Measurements from ENCODE around the gene FAM118A. TPM values are rescaled to one million over a fixed set of nuclear protein-coding genes. Genes with fewer than 3 reads are reported as not detected.
A peak's percentile ranks its signal among the peaks of the same experiment; 100 is the strongest.
"Not testable (repeated sequence)": the region's sequence is repeated elsewhere in the genome, so short reads cannot be mapped to it uniquely, and the experiment has no call there.

FAM118A gene
- total RNA-seq, 1 experiment from 2014 or later = 10.1 TPM

DNA sequence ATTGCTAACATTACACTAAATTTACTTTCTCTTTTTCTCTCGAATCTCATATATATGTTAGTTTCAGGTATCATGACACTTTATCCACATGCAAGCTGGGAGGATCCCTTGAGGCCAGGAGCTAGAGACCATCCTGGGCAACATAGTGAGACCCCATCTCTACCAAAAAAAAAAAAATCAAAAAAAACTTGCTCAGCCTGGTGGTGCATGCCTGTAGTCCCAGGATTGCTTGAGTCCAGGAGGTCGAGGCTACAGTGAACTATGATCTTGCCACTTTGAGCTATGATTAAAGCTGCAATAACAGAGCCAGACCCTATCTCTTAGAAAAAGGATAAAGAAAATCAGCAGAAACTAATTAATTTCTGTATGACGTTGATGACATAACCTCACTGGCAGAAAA, 28.7 kb upstream of the FAM118A start:
- no peak for DNase-seq (ENCODE audit: low read depth)

DNA sequence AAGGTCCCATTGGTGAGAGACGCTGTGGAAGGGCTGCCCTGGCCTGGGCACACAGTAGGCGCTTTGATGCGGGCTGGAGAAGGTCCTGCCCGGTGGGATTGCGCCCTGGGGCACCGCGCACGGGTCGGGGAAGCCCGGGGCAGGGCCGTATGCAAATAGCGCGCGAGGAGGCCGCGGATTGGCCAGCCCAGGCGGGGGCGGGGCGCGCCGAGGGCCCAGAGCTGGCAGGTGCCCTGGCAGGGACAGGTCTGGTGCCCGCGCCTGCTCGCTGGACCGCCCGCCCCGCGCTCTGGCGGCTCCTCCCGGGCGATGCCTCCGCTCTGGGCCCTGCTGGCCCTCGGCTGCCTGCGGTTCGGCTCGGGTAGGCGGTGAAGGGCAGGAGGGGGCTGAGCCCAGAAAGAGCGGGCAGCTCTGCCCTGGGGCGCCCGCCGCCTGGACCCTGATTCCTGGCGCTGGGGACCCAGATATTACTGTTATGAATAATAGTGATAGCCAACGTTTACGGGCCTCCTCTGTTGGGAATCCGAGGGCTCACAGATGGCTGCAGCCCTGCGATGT, 24.9 kb upstream of the FAM118A start, which contains the start of gene UPK3A:
Gene UPK3A (plus strand): TSS at position 245 of the 558 bp plus-strand sequence. CDS start 65 bp downstream, at position 310.
- DNase-seq (ENCODE audit: low read depth) = peak; percentile 70

DNA sequence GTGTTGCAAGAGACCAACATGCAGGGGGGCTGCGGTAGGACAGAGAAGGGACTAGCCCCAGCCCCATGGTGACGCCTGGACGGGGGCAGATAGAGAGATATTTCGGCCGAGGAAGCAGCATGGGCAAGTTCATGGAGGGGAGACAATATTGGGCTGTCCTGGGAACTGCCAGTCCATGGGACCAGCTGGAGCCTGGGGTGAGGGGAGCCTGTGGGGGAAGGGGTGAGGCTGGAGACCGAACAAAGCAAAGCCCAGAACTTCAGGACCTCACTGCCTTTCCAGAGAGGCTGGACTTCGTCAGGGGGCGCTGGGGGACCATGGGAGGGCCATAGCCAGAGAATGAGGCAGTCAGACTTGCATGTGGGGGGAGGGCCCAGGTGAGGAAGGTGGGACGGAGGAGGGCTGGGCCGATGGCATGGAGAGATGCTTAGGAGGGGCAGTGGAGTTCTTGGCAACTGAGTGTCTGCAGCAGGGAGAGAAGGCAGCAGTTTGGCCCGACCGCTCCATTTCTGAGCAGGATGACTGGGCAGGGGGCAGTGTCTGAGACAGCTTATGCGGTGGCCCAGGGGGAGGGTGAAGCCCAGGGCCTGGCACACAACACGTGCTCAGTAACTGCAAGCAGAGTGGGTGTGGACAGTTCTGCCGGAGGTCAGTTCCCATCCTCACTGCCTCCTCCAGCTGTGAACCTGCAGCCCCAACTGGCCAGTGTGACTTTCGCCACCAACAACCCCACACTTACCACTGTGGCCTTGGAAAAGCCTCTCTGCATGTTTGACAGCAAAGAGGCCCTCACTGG, 24.3 kb upstream of the FAM118A start:
- no peak for DNase-seq (ENCODE audit: low read depth)

DNA sequence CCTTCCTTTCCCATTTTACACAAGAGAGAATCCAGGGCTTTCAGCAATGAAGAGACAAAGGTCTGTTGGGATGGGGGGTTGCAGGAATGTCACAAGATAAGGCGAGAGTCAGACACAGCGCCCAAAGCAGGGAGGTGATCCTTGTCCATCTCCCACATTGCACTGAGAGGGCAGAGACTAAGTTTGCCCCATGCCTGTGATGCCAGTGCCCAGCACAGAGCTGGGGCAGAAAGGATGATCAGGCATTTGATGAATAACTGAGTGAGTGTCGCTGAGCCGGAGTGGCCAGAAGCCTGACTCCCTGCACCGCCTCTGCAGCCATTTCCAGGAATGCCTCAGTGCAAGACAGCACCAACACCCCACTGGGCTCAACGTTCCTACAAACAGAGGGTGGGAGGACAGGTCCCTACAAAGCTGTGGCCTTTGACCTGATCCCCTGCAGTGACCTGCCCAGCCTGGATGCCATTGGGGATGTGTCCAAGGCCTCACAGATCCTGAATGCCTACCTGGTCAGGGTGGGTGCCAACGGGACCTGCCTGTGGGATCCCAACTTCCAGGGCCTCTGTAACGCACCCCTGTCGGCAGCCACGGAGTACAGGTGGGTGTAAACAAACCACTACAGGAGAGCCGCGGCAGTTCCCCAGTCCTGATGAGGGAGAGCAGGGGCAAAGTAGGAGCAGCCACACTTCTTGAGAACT, 22.7 kb upstream of the FAM118A start:
- DNase-seq (ENCODE audit: low read depth) = no peak

DNA sequence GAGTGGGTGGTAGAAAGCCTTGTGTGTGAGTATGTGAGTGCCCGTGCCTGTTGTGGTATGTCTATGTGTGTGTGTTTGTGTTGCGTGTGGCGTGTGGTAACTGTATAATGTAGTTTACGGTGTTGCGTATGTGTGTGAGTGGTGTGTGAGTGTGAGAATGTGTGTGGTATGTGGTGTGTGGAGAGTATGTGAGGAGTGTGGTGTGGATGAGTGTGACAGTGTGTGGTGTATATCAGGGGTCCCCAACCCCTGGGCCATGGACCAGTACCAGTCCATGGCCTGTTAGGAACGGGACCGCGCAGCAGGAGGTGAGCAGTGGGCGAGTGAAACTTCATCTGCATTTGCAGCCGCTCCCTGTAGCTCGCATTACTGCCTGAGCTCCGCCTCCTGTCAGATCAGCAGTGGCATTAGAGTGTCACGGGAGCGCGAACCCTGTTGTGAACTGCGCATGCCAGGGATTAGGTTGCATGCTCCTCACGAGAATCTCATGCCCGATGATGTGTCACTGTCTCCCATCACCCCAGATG, 19.3 kb upstream of the FAM118A start:
- peak; percentile 75 for DNase-seq (ENCODE audit: low read depth)

DNA sequence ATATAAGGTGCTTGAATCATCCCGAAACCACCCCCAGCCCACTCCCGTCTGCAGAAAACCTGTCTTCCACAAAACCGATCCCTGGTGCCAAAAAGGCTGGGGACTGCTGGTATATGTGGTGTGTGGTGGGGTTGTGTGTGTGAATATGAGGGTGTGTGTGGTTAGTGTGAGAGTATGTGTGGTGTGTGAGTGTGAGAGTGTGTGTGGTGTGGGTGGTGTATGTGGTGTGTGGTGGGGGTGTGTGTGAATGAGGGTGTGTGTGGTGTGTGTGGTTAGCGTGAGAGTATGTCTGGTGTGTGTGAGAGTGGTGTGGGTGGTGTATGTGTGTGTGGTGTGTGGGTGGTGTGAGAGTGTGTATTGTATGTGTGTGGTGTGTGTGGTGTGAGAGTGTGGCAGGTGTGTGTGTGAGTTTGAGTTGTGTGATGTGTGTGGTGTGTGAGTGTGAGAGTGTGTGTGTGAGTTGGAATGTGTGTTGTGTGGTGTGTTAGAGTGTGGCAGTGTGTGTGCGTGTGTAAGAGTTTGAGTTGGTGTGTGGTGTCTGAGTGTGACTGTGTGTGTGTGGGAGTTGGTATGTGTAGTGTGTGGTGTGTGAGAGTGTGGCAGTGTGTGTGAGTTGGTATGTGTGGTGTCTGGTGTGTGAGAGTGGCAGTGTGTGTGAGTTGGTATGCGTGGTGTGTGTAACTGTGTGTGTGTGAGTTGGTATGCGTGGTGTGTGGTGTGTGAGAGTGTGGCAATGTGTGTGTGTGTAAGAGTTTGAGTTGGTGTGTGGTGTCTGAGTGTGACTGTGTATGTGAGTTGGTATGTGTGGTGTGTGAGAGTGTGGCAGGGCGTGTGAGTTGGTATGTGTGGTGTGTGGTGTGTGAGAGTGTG, 18.4 kb upstream of the FAM118A start:
- no peak for DNase-seq (ENCODE audit: low read depth)

DNA sequence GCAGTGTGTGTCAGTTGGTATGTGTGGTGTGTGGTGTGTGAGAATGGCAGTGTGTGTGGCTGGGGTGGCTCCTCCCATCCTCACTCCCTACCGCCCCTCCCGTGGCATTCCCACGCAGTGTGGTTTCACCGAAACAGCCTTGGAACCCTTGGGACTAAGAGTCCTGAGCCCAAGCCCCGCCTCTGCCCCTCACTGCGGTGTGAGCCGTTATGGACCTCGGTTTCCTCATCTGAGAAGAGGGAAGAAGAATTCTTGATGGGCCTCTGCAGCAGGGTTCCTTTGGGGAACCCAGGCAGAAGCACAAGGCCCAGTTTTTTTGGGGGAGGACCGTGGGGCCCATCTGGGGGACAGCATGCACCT, 17.8 kb upstream of the FAM118A start:
- no peak for DNase-seq (ENCODE audit: low read depth)

DNA sequence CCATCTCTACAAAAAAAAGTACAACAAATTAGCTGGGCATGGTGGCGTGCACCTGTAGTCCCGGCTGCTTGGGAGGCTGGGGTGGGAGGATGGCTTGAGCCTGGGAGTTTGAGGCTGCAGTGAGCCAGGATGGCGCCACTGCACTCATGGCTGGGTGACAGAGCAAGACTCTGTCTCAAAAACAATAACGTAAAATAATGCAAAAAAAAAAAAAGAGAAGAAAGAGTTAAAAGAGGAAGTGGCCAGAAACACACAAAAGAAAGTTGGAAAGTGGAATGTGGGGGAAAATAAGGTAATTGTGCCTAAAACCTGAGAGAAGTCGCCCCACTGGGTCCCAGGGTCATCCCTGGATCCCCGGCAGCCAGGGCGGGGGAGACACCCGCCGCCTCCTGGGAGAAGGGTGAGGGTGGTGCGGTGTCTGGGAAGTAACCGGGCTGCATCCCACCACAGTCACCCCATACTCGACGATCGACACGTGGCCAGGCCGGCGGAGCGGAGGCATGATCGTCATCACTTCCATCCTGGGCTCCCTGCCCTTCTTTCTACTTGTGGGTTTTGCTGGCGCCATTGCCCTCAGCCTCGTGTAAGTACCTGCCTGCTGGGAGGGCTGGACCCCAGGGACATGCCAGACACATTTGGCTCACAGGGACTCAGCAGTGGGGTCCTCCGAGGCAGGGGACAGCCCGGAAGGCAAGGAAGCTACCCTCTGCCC, 16.8 kb upstream of the FAM118A start:
- DNase-seq (ENCODE audit: low read depth) = no peak

DNA sequence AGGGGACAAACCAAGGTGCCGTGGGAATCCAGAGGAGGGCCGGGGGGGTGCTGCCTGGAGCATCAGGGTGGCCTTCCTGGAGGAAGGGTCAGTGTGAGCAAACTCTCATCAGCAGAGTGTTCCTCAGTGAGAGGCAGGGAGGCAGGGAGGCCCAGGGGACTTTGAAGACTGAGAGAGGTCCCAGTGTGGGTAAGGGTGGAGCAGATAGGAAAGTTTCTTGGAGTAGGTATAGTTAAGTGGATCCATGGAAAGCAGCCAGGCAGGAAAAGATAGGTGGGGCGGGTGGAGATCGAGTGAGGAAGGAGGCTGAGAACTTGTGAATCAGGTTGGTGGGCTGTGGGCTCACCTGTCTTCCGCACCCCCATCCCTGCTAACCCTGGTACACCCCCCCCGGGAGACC, 15.7 kb upstream of the FAM118A start:
- no peak for DNase-seq (ENCODE audit: low read depth)

DNA sequence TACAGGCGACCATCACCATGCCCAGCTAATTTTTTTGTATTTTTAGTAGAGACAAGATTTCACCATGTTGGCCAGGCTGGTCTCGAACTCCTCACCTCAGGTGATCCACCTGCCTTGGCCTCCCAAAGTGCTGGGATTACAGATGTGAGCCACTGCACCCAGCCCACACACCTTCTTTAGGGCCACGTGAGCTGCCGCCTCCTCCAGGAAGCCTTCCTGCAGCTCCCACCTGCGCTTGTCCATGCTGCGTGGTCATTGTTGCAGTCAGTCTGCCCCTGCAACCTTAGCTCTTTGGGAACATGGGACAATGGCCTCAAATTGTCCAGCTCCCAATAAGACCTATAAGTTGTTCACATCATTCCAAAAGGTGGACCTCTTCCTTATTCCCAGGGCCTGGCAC, 14.7 kb upstream of the FAM118A start:
- not testable (repeated sequence) for DNase-seq (ENCODE audit: low read depth)

DNA sequence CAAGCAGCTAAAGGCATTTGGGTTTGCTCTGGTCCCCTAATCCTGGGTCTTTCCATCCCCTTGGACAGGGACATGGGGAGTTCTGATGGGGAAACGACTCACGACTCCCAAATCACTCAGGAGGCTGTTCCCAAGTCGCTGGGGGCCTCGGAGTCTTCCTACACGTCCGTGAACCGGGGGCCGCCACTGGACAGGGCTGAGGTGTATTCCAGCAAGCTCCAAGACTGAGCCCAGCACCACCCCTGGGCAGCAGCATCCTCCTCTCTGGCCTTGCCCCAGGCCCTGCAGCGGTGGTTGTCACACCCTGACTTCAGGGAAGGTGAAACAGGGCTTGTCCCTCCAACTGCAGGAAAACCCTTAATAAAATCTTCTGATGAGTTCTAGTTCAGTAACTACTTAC, 14.2 kb upstream of the FAM118A start:
- DNase-seq (ENCODE audit: low read depth) = no peak

DNA sequence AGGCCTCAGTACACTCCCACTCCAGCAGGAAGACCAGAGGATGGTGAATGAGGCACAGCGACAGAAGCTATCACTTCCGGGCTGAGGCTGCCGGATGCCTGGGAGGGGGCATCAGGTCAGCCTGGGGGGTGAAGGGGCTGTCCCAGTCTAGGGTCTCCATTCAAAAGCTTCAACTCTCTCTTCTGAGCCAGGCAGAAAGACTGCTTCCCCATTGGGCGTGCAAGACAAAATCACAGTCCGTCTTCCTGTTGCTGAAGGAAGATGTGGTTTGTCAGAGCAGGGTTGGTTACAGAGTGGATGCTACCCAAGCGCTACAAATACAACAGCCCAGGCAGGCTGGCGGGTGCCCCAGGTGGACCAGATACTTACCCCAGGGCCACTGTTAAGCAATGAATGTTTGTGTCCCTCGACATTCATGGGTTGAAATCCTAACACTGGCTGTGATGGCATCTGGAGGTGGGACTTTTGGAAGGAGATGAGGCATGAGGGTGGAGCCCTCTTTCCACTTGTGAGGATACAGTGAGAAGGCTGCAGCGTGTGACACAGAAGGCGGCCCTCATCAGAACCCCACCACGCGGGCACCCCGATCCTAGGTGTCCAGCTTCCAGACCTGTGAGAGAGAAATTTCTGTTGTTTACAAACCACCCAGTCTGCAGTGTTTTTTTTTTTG, 13.0 kb upstream of the FAM118A start:
- DNase-seq (ENCODE audit: low read depth) = no peak

DNA sequence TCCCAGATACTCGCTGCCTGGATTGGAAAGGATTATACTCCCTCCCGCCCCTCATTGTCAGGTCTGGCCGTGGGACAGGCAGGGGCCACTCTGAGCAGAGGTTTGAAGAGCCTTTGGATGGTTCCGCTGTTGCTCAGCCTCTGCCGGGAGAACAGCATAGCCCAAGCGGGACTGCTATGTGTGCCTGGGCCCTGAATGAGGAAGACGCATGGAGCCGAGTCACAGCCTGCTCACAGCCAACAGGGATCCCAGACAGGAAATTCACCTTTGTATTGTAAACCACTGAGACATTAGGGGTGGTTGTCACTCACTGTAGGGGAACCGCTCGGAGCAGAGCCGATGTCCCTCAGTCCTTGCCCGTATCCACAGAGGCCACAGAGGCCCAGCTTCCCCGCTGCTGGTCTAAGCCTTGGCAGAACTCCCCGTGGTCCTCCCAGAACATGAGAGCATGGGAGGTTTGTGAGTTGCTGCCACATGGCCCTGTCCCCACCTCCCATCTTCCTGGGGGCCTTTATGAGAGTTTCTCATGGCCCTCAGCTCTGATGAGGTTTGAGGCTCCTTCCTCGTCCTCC, 10.7 kb upstream of the FAM118A start:
- DNase-seq (ENCODE audit: low read depth) = no peak

DNA sequence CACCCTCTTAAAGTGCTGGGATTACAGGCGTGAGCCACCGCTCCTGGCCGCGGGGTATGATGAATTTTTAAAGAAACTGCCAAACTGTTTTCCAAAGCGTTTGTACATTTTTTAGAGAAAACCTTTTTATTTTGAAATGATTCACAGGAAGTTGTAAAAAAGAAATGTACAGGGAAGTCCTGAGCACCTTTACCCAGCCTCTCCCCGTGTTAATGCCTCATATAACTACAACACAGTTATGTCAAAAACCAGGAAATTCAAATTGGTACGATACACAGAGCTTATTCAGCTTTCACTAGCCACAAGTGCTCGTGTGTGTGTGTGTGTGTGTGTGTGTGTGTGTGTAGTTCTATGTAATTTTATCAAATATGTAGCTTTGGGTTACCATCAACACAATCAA, 7.0 kb upstream of the FAM118A start:
- no peak for DNase-seq (ENCODE audit: low read depth)

DNA sequence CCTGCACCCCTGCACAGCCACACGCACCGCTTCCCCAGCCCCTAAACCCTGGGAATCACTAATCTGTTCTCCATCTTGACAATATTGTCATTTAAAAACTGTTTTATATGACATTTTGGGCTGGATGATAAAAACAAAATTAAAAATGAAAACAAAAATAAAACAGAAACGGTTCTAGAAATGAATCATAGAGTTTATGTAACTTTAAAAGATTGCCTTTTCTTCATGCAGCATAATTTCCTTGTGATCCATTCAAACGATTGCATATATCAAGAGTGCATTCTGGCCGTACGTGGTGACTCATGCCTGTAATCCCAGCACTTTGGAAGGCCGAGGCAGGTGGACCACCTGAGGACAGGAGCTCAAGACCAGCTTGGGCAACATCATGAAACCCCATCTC, 6.6 kb upstream of the FAM118A start:
- DNase-seq (ENCODE audit: low read depth) = no peak

DNA sequence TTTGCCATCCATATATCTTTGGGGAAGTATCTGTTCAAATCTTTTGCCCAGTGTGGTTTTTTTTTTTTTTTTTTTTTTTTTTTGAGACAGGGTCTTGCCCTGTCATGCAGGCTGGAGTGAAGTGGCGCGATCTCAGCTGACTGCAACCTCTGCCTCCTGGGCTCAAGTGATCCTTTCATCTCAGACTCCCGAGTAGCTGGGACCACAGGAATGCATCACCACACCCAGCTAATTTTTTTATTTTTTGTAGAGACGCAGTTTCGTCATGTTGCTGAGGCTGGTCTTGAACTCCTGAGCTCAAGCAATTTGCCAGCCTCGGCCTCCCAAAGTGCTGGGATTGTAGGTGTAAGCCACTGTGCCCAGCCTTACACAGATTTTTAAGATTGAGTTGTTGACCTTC, 4.8 kb upstream of the FAM118A start:
- DNase-seq (ENCODE audit: low read depth) = peak; percentile 44

DNA sequence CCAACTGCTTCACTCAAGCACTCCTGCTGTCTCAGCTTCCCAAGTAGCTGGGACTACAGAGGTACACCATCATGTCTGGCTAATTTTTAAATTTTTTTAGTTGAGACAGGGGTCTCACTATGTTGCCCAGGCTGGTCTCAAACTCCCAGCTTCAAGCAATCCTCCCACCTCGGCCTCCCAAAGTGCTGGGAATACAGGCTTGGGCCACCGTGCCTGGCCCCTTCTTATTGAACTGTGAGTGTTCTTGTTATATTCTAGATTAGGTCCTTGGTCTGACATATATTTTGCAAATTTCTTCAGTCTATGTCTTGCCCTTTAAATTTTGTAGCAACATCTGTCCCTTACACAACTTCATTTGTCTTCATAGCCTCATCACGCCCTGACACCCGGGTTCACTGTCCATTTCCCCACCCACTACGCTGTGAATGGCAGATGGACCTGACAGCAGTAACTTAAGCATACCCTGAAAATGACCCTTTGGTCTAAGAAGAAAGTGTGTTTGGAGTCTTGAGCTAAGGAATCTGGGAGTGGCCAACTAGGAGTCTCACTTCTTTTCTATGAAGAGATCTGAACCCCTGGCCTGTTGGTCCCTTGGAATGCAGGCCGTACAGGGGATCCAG, 4.2 kb upstream of the FAM118A start:
- DNase-seq (ENCODE audit: low read depth) = no peak

DNA sequence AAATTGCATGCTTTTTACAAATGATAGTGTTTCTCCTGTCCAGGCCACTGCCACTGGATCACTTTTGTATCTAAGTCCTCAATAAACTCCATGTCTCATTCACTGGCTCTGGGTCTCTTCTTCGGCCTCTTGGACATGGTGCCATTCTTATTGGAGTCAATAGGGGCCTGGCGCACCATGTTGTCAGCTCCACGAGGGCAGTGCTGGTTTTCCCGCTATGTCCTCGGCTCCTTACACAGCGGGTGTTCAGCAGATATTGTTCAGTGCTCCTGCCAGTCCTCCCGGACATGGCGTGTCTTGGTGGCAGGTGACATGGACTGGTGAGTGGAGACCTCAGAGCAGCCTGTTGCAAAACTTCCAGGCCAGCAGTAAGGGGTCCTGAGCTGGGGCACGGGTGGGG, 3.6 kb upstream of the FAM118A start:
- no peak for DNase-seq (ENCODE audit: low read depth)

DNA sequence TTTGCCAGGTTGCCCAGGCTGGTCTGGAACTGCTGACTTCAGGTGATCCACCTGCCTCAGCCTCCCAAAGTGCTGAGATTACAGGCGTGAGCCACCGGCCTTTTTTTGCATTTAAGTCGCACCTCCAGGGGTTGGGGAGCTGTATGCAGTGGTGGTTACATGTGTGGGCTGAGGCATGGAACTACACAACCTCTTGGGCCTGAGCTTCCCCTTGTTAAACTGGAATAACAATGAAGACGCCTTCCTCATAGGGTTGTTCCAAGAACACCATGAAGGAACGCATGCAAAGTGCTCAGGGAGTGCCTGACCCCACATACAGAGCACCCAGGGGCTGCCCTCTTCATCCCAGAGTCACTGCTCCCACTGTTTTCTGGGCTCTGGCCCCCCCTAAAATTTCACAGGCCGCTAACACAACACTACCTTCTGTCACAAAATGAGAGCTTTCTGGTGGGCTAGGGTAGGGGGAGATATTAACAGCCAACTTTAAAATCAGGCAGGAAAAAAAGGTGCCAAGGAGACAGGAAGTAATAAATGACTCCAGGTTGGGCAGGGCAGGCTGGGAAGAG, 1.3 kb upstream of the FAM118A start:
- DNase-seq (ENCODE audit: low read depth) = no peak

Measured in Daoy (cell line).